GM21737 (cell line): ENCODE results near the gene TSC22D3.
"Not testable (repeated sequence)": the region's sequence is repeated elsewhere in the genome, so short reads cannot be mapped to it uniquely, and the experiment has no call there.

ENCODE experiments used
- ATAC-seq: cut with Tn5 transposase; IDR thresholded peaks from one replicate; pipeline ENCODE4 v1.9.1; 2021; ENCODE audit warnings: mild to moderate bottlenecking, moderate library complexity; ENCODE audit not compliant: unreplicated experiment

TSC22D3 gene

DNA sequence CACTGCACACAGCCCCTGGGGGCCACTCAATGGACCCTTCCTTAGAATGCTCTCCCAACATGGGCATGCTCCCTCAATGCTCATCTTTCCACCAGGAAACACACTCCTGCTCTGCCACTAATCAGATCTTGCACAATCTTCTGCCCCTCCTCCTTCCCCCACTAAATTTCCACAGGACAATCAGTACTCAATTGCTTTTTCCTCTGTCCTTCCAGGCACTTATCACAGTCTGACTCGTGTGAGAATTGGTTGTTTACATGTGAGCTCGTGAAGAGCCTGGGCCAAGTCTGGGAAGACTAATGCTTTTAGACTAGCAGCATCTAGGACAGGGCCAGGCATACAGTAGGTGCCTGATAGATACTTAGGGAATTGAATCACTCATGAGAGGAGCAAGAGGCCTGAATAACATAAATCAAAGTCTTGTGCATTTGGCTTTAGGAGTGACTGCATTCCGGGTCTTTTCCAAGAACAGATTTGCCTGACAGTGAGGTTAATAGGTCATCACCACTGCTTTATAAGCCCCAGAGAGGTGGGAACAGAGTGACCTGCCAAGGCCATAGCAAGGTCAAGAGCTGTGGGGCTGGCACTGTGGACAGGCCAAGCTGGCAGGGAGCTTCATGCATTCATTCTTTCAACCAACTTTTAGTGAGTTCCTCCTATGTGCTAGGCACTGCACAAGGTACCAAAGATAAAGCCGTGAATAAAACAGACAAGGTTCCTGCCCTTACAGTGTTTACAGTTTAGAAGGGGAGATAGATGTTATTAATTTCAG lies 92.3 kb downstream of the TSC22D3 start:
- no peak for ATAC-seq

DNA sequence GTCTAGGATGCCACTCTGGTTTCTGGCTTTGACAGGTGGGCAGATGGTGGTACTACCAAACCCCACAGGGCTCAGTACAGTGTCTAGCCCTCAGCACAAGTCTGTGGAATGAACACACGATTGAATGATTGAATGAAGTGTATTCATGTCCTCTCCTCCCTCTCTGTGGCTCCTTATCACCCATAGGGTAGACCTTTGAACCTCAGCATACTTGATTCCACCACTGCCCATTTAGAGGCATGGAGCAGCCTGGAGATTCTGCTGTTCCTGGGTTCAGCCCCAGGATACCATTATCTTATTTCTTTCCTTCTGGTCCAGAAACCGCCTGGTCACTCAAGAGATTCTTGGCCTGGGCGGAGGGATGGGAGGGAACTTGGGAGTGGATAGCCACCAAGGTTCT lies 93.3 kb downstream of the TSC22D3 start:
- no peak for ATAC-seq

DNA sequence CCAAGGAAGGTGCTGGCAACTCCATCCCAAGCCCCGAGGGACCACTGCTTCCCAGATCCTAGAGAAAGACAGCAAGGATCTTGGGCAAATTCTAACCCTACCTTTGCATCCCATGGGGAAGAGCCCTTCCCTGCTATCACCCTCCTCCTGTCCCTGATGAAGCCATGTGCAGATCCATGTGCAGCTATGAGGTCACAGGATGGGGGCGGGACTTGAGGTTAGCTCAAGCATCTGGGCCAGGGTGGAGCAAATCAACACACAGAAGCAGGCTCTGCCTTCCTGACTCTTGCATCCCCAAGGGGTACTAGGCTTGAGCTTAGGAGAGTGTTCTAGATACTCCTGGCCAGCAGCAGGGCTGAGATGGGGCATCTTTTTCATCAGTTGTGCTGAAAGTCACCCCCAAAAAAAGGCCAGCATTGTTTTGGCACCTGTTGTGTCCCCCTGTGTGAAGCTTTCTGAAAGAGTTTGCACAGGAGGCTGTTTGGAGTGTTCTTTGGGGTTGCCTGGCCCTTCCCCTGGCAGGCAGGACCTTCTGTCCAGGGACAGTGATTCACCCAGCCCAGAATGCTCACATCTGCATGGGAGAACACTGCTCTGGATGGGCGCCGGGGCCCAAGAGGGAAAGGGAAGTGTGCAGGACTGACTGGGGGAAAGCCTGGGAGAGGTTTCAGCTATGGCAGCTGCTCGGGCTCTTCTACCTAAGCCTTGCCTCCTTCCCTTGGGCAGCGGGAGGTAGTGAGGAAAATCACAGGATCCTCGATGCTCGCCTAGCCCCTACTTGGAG lies 96.4 kb downstream of the TSC22D3 start:
- ATAC-seq, result peak; percentile 31

DNA sequence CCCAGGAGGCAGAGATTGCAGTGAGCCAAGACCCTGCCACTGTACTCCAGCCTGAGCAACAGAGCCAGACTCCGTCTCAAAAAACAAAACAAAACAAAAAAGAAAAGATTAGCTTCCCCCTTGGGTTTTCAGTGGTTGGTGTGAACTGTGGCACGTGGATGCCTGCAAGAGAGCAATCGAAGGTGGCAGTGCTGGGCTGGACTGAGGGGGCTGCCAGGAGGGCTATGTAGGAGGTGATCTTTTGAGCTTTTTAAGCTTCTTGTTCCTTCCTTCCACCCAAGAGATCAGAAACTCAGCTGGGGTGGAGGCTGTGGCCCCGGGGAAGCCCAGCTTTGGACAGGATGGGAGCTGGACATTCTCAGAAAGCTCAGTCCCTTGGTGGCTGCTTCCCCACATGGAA lies 97.7 kb downstream of the TSC22D3 start:
- no peak for ATAC-seq

DNA sequence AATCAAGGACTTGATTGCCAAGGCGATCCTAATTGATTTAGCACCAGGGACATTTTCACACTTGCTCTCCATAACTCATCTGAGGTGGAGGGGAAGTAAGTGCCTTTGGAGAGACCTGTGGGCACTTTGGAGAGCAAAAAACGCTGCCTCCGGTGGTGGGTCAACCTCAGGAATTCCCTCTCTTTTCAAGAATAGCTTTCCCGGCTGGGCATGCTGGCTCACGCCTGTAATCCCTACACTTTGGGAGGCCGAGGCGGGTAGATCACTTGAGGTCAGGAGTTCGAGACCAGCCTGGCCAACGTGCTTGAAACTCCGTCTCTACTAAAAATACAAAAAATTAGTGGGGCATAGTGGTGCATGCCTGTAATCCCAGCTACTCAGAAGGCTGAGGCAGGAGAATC lies 98.1 kb downstream of the TSC22D3 start:
- ATAC-seq, result no peak

DNA sequence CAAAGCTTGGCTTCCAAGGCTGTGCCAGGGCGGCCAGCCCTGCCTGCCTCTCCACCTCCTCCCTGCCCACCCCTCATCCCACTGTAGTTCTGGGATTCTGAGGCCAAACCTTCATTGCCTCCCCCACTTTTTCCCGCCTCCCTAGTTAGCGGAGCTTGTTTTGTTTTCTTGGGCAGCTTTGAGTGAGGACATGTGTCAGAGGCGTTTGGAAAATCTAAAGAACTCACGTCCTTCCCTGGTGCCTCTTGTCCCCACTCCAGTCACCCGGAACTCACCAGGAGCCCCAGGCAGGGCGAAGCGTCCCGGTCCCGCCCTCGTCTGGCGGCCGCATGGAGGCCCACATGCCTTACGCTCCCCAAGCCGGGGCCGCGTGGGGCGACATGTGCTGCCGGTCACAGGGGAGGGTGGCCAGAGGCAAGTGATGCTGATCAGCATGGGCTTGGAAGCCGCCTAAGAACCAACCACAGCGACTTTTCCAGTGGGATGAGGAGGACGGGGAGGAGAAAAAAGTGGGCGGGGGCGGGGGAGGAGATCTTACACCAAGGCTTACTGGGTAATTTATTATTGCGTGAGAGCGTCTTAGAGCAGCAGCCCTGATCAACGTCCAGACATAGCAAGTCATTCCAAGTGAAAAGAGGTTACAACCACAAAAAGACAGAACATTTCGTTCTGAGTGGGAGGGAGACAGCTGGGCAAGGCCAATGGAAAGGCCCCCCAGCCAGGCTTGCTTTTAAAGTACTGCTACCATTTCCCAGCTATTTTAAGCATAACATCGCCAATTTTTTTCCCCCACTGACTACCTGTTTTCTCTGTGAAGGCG lies 98.8 kb downstream of the TSC22D3 start:
- no peak for ATAC-seq

DNA sequence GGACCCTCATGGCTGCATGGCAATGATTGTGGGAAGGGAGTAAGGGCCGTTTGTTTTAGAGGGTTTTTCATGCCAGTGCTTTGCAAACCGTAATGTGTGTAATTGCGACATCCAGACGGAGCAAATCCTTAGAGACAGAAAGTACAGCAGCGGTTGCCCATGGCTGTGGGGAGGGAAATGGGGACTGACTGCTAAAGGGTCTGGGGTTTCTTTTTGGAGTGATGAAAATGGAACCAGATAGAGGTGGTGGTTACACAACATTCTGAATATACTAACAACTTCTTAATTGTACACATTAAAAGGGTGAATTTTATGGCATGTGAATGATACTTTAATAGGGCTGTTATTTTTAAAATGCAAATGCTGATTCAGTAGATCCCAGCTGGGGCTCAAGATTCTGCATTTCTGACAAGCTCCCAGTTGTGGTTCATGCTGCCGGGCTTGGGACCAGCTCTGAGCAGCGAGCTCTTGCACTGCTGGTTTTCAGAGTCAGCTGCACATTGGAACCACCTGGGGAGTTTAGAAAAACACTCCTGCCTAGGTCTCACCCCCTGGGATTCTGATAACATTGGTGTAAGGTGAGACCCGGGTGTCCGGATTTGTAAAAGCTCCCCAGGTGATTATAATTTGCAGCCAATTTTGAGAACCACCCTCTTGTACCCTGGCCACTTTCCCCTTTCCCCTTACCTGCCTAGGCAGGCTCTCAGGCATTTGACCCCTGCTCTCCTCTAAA lies 99.6 kb downstream of the TSC22D3 start:
- no peak for ATAC-seq

DNA sequence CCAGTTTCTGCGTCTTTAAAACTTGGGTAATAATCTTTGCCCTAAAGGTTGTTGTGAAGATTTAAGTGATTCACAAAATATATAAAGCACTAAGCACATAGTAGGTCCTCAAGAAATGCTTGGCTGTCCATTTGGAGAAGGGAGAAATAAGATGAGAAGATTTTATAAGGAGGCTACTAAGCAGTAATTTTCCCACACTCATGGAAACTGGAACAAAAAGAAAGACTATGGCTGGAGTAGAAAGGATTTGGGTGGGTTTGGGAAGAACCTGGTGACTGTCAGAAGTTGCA lies 100.3 kb downstream of the TSC22D3 start:
- ATAC-seq, result no peak

DNA sequence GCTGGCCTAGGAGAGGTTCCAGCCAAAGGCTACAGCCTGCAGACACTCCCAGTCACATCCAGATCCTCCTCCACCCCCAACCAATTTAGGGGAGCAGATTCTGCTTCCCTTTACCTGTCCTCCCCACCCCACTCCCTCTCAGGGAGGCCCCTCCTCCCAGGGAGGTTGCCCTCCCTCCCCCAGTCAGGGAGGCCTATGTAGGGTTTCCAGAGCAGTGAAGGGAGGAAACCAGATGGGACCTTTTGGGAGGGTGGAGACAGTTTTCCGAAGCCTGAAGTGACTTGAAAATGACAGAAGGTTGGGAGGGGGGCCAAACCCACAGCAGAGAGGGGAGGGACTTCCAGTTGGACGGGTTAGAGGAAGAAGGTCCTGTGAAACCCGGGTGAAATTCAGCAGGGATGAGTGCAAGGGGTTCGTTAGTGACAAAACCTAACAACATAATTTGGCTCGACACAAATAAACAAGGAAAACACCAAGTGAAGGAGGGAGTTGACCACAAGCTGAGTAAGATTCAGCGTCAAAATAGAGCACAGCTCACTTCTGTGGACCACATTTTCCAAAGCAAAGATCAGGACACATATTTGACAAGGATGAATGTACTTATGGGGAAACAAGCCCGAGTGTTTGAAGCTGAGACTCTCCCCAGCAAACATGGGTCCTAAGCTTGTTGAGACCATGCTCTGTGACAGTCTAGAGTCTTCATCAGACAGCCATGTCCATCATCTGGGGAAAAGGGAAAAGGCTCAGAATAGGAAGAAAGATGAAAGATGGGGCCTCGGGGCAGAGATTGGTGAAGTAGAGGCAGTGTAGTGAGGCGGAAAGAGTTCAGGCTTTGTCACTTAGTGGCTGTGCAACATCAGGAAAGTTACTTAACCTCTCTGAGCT lies 100.9 kb downstream of the TSC22D3 start:
- peak; percentile 21 for ATAC-seq

DNA sequence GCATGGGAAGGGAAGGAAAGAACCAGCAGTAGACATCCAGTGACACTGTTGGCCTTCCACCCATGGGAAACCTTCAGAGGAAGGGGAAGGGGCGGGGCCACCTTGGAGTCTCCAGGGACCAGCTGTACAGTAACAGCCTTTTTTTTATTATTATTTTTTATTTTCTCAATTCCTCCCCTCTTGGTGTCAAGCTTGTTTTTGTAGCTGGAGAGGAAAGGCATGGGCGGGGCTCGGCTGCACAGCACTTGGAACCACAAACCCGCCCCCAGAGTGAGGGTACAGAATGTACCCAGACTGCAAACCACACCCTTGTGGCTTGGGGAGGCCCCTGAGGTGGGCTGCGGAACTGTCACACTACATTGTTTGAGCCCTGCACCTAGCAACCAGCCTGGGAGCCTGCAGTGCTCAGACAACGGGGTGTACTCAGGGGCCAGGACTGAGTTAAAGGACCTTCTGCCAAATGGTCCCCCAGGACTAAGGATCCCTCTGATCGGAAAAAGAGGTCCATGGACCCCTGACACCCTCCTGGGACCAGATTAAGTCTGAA lies 101.6 kb downstream of the TSC22D3 start:
- peak; percentile 87 for ATAC-seq

DNA sequence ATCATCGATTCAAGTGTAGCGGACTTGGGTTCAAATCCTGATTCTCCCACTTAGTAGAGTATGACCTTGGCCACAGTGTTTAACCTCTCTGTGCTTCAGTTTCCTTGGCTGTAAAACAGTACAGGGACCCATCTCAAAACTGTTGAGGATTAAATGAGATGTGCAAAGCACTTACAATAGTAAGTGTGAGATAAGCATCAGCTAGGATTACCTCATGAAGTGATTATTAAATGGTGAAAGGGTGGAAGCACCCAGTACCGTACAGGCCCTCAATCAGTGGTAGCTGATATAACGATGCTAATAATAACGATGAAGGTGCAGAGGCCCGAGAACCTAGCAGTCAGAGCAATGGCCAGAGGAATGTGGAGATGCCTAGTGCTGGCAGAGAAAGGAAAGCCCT lies 102.2 kb downstream of the TSC22D3 start:
- peak; percentile 2 for ATAC-seq

DNA sequence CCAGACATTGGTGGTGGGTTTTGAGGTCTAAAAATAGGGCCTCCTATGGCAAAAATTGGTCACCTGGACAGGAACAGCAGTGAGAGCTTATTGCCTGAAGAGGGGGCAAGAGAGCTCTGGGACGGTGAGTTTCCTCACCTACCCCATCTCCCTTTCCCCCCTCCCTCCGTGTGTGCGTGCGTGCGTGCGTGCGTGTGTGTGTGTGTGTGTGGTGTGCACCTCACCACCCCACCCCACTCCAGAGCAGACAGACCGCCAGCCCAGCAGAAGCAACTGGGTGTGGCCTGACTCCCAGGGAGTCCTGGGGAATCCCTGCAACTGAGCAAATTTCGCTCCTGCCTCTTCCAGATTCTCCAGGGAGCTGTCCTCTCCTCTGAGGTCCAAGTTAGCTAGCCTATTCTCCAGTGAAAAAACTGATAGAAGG lies 102.6 kb downstream of the TSC22D3 start:
- no peak for ATAC-seq

DNA sequence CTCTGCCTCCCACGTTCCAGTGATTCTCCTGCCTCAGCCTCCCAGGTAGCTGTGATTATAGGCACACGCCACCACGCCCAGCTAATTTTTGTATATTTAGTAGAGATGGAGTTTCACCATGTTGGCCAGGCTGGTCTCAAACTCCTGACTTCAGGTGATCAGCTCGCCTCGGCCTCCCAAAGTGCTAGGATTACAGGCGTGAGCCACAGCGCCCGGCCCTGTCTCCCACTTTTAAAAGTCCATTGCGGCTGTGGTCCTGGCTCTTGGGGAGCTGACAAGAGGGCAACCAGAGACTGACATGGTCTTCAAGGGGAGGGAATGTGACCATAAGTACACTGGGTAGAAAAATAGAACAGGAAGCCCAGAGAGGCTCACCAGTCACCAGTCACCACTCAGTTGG lies 104.3 kb downstream of the TSC22D3 start:
- ATAC-seq, result not testable (repeated sequence)

DNA sequence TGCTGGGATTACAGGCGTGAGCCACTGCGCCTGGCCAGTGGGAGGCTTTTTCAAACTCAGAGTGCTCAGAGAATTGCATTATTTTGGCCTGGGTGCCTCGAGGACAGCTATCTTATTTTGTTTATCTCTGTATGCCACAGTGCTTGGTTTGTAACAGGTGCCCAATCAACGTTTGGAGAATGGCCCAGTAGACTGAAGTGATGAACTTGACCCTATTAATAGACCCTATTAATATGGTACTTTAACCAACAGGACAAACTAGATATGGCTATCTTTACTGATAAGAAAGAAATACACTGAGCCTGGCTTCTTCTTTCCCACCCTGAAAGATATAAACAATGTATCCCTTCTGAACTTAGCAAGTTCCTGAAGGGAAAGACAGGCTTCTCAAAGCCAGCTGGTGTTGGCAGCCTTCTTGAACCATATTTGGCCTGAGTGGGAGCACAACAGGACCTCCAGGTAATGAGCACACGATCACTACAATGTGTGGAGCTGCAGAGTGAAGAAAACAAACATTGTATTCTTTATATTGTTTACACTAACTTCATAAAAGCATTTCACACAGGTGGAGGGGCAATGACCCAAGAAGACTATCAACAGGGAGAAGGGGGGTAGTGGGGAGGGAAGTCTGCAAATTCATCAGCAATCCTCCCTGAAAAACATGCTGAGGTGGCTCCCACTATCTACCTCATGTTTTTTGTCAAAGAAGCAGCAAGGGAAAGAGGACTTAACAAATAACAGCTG lies 105.5 kb downstream of the TSC22D3 start:
- ATAC-seq, result no peak

DNA sequence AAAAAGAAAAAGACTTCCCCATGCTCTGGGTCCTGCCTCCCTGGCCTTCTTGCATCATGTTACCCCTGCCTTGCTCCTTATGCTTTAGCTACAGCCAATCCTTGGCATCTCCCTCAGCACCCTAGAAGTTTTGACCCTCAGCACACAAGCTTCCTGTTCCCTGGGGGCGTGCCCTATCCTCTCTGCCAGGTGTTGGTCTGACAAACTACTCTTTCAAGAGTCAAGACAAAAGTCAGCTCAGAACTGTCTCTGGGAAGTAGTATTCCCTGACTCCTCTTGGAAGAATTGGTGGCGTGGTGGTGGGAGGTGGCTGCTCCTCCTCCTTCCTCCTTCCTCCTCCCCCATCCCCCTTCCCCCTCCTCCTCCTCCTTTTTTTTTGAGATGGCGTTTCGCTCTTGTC lies 106.3 kb downstream of the TSC22D3 start:
- no peak for ATAC-seq

DNA sequence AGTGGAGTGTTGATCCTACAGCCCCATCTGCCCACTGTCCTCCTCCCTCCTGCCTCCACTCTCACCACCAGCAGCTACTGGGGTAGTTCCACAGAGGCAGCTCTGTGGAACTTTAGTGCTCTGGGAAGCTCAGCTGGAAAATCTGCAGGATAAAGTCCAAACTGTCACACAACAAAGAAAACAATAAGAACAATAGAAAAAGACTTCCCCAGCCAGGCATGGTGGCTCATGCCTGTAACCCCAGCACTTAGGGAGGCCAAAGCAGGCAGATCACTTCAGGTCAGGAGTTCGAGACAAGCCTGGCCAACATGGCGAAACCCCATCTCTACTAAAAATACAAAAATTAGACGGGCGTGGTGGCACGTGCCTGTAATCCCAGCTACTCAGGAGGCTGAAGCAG lies 106.9 kb downstream of the TSC22D3 start:
- ATAC-seq, result not testable (repeated sequence)

DNA sequence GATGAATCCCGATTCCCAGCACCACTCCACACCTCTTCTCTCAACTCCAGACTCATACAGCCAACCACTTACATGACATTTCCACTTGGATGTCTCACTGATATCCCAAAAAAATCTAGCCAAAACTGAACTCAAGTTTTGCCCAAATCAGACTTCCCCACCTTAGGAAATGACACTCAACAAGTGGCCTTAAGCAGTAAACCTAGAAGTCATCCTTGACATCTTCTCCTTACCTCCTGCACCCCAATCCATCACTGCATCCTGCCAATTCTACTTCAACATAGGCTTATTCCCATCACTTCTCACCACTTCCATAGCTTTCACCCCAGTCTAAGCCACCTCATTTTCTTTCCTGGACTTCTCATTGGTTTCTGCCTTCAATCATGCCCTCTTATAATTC lies 108.2 kb downstream of the TSC22D3 start:
- no peak for ATAC-seq

DNA sequence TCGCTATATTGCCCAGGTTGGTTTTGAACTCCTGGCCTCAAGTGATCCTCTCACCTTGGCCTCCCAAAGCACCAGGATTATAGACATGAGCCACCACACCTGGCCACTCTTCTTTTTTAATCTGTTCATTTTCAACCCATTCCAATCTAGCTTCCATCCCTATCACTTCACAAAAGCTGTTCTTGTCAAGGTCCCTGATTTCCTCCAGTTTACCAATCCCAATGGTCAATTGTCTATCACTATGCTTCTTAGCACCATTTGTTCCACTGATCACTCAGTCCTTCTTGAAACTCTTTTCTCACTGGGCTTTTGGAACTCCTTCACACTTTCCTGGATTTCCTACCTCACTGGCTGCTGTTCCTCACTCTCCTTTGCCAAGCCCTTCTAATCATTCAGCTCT lies 108.7 kb downstream of the TSC22D3 start:
- ATAC-seq, result no peak
